ENCODE data around the gene BARHL1.

DNA sequence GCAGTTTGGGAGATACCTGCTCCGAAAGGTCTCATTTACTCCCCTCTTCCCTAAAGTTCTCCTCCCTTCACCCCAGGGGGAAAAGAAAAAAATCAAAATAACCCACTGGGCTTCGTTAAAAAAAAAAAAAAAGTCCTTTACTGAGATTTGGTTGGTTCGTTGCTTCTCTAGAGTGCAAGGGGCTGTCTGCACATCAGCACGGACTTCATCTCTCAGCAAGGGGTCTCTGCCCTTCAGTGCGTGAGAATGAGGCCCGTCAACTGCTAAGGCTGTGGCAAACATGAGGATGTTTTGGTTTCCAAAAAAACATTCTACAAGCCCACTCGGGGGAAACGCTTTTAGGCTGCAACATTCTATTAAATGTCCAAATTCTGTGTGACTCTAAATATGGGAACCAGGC, 10.0 kb downstream of the BARHL1 start:
- TF ChIP-seq, protein P1, sequence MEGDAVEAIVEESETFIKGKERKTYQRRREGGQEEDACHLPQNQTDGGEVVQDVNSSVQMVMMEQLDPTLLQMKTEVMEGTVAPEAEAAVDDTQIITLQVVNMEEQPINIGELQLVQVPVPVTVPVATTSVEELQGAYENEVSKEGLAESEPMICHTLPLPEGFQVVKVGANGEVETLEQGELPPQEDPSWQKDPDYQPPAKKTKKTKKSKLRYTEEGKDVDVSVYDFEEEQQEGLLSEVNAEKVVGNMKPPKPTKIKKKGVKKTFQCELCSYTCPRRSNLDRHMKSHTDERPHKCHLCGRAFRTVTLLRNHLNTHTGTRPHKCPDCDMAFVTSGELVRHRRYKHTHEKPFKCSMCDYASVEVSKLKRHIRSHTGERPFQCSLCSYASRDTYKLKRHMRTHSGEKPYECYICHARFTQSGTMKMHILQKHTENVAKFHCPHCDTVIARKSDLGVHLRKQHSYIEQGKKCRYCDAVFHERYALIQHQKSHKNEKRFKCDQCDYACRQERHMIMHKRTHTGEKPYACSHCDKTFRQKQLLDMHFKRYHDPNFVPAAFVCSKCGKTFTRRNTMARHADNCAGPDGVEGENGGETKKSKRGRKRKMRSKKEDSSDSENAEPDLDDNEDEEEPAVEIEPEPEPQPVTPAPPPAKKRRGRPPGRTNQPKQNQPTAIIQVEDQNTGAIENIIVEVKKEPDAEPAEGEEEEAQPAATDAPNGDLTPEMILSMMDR (IDR thresholded peaks at IDR 0.05): no peak
- no peak for TF ChIP-seq POLR2A (IDR thresholded peaks at IDR 0.05)
- no peak for TF ChIP-seq POLR2AphosphoS5 (IDR thresholded peaks at IDR 0.05)
